Thoracic aorta (tissue), 2 donors: ENCODE results near the gene MGAM2. TPM values are rescaled to one million over a fixed set of nuclear protein-coding genes. Genes with fewer than 3 reads are reported as not detected.

Source experiments
- ATAC-seq: fragments of 150-250 bp; one replicate; pipeline ENCODE4 v1.8.0; 2017; ENCODE audit warnings: low read depth; ENCODE audit not compliant: insufficient number of reproducible peaks, low FRiP score
- DNase-seq: peaks from one replicate; pipeline ENCODE4 v3.0.0-alpha.2; 2020; ENCODE audit warnings: low spot score
- H3K27ac ChIP-seq, 2 donors: fragments of 200-600 bp; sonication (generic); 1 replicate in 1 of 2; 2 replicates in 1 of 2; pipeline ENCODE4 v1.5.1; 2016; ENCODE audit warnings: mild to moderate bottlenecking in 2 of 2, moderate library complexity in 2 of 2
- H3K27me3 ChIP-seq: fragments of 200-600 bp; sonication (generic); replicated peaks from 2 replicates; pipeline ENCODE4 v1.6.0; 2016; ENCODE audit warnings: mild to moderate bottlenecking; ENCODE audit not compliant: insufficient read depth
- H3K36me3 ChIP-seq: fragments of 200-600 bp; sonication (generic); one replicate; pipeline ENCODE4 v1.5.1; 2016
- H3K4me1 ChIP-seq, 2 donors: fragments of 200-600 bp; sonication (generic); 1 replicate in 1 of 2; 2 replicates in 1 of 2; pipeline versions ENCODE4 v1.5.1 to v1.6.0; 2016; ENCODE audit warnings: low read depth in 2 of 2, mild to moderate bottlenecking in 1 of 2; ENCODE audit not compliant: control insufficient read depth in 1 of 2
- H3K4me3 ChIP-seq: fragments of 200-600 bp; sonication (generic); 2 replicates; pipeline ENCODE4 v1.5.1; 2016; ENCODE audit warnings: mild to moderate bottlenecking
- H3K9me3 ChIP-seq: fragments of 200-600 bp; sonication (generic); 2 replicates; pipeline ENCODE4 v1.5.1; 2016
- CTCF ChIP-seq: fragments of 200-600 bp; sonication (generic); IDR thresholded peaks from one replicate; pipeline ENCODE4 v1.5.1; 2019; ENCODE audit warnings: antibody characterized with exemption
- total RNA-seq, 2 donors: library from RNA; depleted of rRNA; stranded (reverse); fragments of >200 nt; gene quantifications; one replicate each; pipeline versions ENCODE4 v1.1.0 to v1.2.3, GENCODE V29; 2016

The MGAM2 gene
- total RNA-seq, 2 donors from 2014 or later: 0.49 to 0.54 TPM

- Histone ChIP-seq H3K36me3 (no peaks in the 10 kb centered on the region), H3K9me3 (no peaks in the 10 kb centered on the region), H3K27me3 (no peaks in the 10 kb centered on the region), H3K4me3 (no peak overlapping the region), H3K4me1 (no peaks in the 10 kb centered on the region), H3K27ac (no peak overlapping the region)
- peak; percentile 11 for TF ChIP-seq CTCF
- DNase-seq (no peak), ATAC-seq (no peak)
Measured at GRCh38 chr7:142188846-142189245, 77.3 kb downstream of the MGAM2 start.

- Histone ChIP-seq H3K27me3 (no peaks in the 10 kb centered on the region), H3K9me3 (no peaks in the 10 kb centered on the region), H3K27ac (no peak overlapping the region), H3K36me3 (no peaks in the 10 kb centered on the region), H3K4me3 (no peak overlapping the region), H3K4me1 (no peaks in the 10 kb centered on the region)
- TF ChIP-seq CTCF: no peak
- ATAC-seq (no peak), DNase-seq (no peak)
Measured at GRCh38 chr7:142194201-142194600, 82.7 kb downstream of the MGAM2 start.

GRCh38 chr7:142196066-142196840 is 84.7 kb downstream of the MGAM2 start:
- H3K36me3 ChIP-seq: no peaks in the 10 kb centered on the region
- H3K4me1 ChIP-seq: no peaks in the 10 kb centered on the region
- no peak for TF ChIP-seq CTCF
- no peaks in the 10 kb centered on the region for H3K9me3 ChIP-seq
- H3K4me3 ChIP-seq: no peak overlapping the region
- H3K27me3 ChIP-seq: no peaks in the 10 kb centered on the region
- DNase-seq (no peak), ATAC-seq (no peak)
- no peak overlapping the region for H3K27ac ChIP-seq

GRCh38 chr7:142200206-142200605 is 88.7 kb downstream of the MGAM2 start:
- no peak overlapping the region for H3K27ac ChIP-seq
- no peak for DNase-seq
- H3K9me3 ChIP-seq: no peaks in the 10 kb centered on the region
- no peaks in the 10 kb centered on the region for H3K27me3 ChIP-seq
- no peak for TF ChIP-seq CTCF
- H3K4me1 ChIP-seq: no peaks in the 10 kb centered on the region
- H3K36me3 ChIP-seq: no peaks in the 10 kb centered on the region
- no peak for ATAC-seq
- H3K4me3 ChIP-seq: no peak overlapping the region

- ATAC-seq: no peak
- no peak overlapping the region for H3K27ac ChIP-seq
- no peaks in the 10 kb centered on the region for H3K27me3 ChIP-seq
Measured at GRCh38 chr7:142228537-142229104, 117.1 kb downstream of the MGAM2 start.

More at GRCh38 chr7:142228537-142229104, 117.1 kb downstream of the MGAM2 start:
- Histone ChIP-seq H3K4me1 (no peaks in the 10 kb centered on the region), H3K4me3 (no peak overlapping the region), H3K36me3 (no peaks in the 10 kb centered on the region), H3K9me3 (no peaks in the 10 kb centered on the region)
- TF ChIP-seq CTCF: no peak
- no peak for DNase-seq
